Nephron (organoid): ENCODE results near the gene PDS5B.

ENCODE experiments used
- H3K27ac Mint-ChIP-seq, 3 experiments: 2 replicates each; pipeline ENCODE4 v1.8.0; 2020; ENCODE audit warnings: mixed read lengths in 3 of 3, mild to moderate bottlenecking in 2 of 3, moderate library complexity in 1 of 3
- H3K27me3 Mint-ChIP-seq: 2 replicates; pipeline ENCODE4 v1.8.0; 2021; ENCODE audit warnings: low read depth, mild to moderate bottlenecking, moderate library complexity, mixed read lengths
- H3K36me3 Mint-ChIP-seq: 2 replicates; pipeline ENCODE4 v1.8.0; 2020; ENCODE audit warnings: low read depth, mixed read lengths
- H3K4me1 Mint-ChIP-seq: 2 replicates; pipeline ENCODE4 v1.8.0; 2020; ENCODE audit warnings: mixed read lengths
- H3K4me3 Mint-ChIP-seq, 3 experiments: 2 replicates each; pipeline ENCODE4 v1.8.0; 2020; ENCODE audit warnings: mild to moderate bottlenecking in 3 of 3, mixed read lengths in 3 of 3, moderate library complexity in 2 of 3
- H3K9me3 Mint-ChIP-seq: 2 replicates; pipeline ENCODE4 v1.8.0; 2020; ENCODE audit warnings: mixed read lengths
- CTCF ChIP-seq, 3 experiments: fragments of 200-600 bp; sonication (generic); IDR thresholded peaks; one replicate each; pipeline ENCODE4 v1.5.0; 2021; ENCODE audit warnings: antibody characterized with exemption in 3 of 3; ENCODE audit not compliant: unreplicated experiment in 3 of 3

The PDS5B gene

GRCh38 chr13:32796754-32797153, 210.5 kb downstream of the PDS5B start:
- no peaks in the 10 kb centered on the region for H3K4me1 Mint-ChIP-seq
- no peak overlapping the region for H3K4me3 Mint-ChIP-seq
- H3K36me3 Mint-ChIP-seq: peaks cover 4% of the 10 kb centered on the region
- H3K27me3 Mint-ChIP-seq: no peaks in the 10 kb centered on the region
- peaks cover 7% of the 10 kb centered on the region for H3K9me3 Mint-ChIP-seq
- TF ChIP-seq CTCF (IDR thresholded peaks at IDR 0.05; ENCODE audit: unreplicated experiment in 3 of 3): no peak
- H3K27ac Mint-ChIP-seq: no peak overlapping the region

- H3K27ac Mint-ChIP-seq: peak overlapping the region in 2 of 3 experiments; percentile 27 to 30
- no peaks in the 10 kb centered on the region for H3K36me3 Mint-ChIP-seq
- H3K4me1 Mint-ChIP-seq: no peaks in the 10 kb centered on the region
- TF ChIP-seq CTCF (IDR thresholded peaks at IDR 0.05; ENCODE audit: unreplicated experiment in 3 of 3): no peak
- H3K27me3 Mint-ChIP-seq: no peaks in the 10 kb centered on the region
- no peak overlapping the region for H3K4me3 Mint-ChIP-seq
- peaks cover 10% of the 10 kb centered on the region for H3K9me3 Mint-ChIP-seq
Observed at GRCh38 chr13:32802159-32802558, 215.9 kb downstream of the PDS5B start.

- Mint-ChIP-seq H3K36me3 (no peaks in the 10 kb centered on the region), H3K27ac (peak overlapping the region in 1 of 3 experiments; percentile 49), H3K4me3 (no peak overlapping the region), H3K9me3 (peaks cover 13% of the 10 kb centered on the region), H3K4me1 (no peaks in the 10 kb centered on the region), H3K27me3 (no peaks in the 10 kb centered on the region)
- no peak for TF ChIP-seq CTCF (IDR thresholded peaks at IDR 0.05; ENCODE audit: unreplicated experiment in 3 of 3)
Observed at GRCh38 chr13:32804673-32805230, 218.5 kb downstream of the PDS5B start.

- Mint-ChIP-seq H3K9me3 (peaks cover 25% of the 10 kb centered on the region), H3K36me3 (no peaks in the 10 kb centered on the region), H3K4me3 (peak overlapping the region in 1 of 3 experiments; percentile 36)
Observed at GRCh38 chr13:32811297-32811800, 225.1 kb downstream of the PDS5B start.

GRCh38 chr13:32821149-32821688, 235.0 kb downstream of the PDS5B start:
- Mint-ChIP-seq H3K36me3 (no peaks in the 10 kb centered on the region), H3K9me3 (peaks cover 5% of the 10 kb centered on the region), H3K27ac (no peak overlapping the region), H3K27me3 (no peaks in the 10 kb centered on the region), H3K4me1 (no peaks in the 10 kb centered on the region), H3K4me3 (no peak overlapping the region)
- TF ChIP-seq CTCF (IDR thresholded peaks at IDR 0.05; ENCODE audit: unreplicated experiment in 3 of 3): no peak

More at GRCh38 chr13:32811297-32811800, 225.1 kb downstream of the PDS5B start:
- Mint-ChIP-seq H3K27me3 (peaks cover 5% of the 10 kb centered on the region), H3K4me1 (peaks cover 14% of the 10 kb centered on the region), H3K27ac (peak overlapping the region; percentile 29 to 56 (median 42))
- TF ChIP-seq CTCF (IDR thresholded peaks at IDR 0.05; ENCODE audit: unreplicated experiment in 3 of 3): no peak

GRCh38 chr13:32822771-32823170, 236.5 kb downstream of the PDS5B start:
- no peak for TF ChIP-seq CTCF (IDR thresholded peaks at IDR 0.05; ENCODE audit: unreplicated experiment in 3 of 3)
- H3K9me3 Mint-ChIP-seq: no peaks in the 10 kb centered on the region
- H3K27me3 Mint-ChIP-seq: no peaks in the 10 kb centered on the region
- H3K27ac Mint-ChIP-seq: no peak overlapping the region
- no peak overlapping the region for H3K4me3 Mint-ChIP-seq
- H3K4me1 Mint-ChIP-seq: no peaks in the 10 kb centered on the region
- no peaks in the 10 kb centered on the region for H3K36me3 Mint-ChIP-seq
